ENCODE data around the gene RIPOR2.

DNA sequence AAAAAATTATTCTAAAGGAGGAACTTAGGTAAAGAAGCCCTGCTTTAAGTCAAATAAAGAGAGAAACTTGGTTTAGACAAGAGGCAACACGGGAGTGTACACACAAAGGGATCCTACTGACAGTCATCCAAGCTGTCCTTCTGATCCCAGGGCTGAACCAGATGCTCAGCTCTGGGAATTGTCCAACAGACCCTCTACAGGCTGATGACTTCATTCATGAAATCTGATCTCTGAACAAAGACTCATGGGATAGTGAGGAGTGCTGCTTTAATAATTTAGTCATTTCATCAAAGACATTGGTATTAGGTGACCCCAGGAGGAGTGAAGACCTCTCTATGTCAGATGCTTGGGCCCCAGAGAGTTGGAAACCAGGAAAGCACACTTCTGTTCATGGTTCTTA, 71.4 kb downstream of the RIPOR2 start:
- no peak for TF ChIP-seq EZH2 (IDR thresholded peaks at IDR 0.05; ENCODE audit: low read depth, unreplicated experiment)
- no peak for TF ChIP-seq POLR2AphosphoS5 (IDR thresholded peaks at IDR 0.05; ENCODE audit: low read depth)
- TF ChIP-seq, protein P1, sequence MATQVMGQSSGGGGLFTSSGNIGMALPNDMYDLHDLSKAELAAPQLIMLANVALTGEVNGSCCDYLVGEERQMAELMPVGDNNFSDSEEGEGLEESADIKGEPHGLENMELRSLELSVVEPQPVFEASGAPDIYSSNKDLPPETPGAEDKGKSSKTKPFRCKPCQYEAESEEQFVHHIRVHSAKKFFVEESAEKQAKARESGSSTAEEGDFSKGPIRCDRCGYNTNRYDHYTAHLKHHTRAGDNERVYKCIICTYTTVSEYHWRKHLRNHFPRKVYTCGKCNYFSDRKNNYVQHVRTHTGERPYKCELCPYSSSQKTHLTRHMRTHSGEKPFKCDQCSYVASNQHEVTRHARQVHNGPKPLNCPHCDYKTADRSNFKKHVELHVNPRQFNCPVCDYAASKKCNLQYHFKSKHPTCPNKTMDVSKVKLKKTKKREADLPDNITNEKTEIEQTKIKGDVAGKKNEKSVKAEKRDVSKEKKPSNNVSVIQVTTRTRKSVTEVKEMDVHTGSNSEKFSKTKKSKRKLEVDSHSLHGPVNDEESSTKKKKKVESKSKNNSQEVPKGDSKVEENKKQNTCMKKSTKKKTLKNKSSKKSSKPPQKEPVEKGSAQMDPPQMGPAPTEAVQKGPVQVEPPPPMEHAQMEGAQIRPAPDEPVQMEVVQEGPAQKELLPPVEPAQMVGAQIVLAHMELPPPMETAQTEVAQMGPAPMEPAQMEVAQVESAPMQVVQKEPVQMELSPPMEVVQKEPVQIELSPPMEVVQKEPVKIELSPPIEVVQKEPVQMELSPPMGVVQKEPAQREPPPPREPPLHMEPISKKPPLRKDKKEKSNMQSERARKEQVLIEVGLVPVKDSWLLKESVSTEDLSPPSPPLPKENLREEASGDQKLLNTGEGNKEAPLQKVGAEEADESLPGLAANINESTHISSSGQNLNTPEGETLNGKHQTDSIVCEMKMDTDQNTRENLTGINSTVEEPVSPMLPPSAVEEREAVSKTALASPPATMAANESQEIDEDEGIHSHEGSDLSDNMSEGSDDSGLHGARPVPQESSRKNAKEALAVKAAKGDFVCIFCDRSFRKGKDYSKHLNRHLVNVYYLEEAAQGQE (IDR thresholded peaks at IDR 0.05; ENCODE audit: unreplicated experiment): no peak
- TF ChIP-seq, protein P2, sequence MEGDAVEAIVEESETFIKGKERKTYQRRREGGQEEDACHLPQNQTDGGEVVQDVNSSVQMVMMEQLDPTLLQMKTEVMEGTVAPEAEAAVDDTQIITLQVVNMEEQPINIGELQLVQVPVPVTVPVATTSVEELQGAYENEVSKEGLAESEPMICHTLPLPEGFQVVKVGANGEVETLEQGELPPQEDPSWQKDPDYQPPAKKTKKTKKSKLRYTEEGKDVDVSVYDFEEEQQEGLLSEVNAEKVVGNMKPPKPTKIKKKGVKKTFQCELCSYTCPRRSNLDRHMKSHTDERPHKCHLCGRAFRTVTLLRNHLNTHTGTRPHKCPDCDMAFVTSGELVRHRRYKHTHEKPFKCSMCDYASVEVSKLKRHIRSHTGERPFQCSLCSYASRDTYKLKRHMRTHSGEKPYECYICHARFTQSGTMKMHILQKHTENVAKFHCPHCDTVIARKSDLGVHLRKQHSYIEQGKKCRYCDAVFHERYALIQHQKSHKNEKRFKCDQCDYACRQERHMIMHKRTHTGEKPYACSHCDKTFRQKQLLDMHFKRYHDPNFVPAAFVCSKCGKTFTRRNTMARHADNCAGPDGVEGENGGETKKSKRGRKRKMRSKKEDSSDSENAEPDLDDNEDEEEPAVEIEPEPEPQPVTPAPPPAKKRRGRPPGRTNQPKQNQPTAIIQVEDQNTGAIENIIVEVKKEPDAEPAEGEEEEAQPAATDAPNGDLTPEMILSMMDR (conservative IDR thresholded peaks at IDR 0.05; ENCODE audit: low read depth in 2 of 2): no peak
- TF ChIP-seq CREB1 (CRISPR knock-in tag; IDR thresholded peaks at IDR 0.05; ENCODE audit: low read depth): no peak
- TF ChIP-seq EZH2phosphoT487 (IDR thresholded peaks at IDR 0.05; ENCODE audit: unreplicated experiment): no peak
- TF ChIP-seq, protein P3, sequence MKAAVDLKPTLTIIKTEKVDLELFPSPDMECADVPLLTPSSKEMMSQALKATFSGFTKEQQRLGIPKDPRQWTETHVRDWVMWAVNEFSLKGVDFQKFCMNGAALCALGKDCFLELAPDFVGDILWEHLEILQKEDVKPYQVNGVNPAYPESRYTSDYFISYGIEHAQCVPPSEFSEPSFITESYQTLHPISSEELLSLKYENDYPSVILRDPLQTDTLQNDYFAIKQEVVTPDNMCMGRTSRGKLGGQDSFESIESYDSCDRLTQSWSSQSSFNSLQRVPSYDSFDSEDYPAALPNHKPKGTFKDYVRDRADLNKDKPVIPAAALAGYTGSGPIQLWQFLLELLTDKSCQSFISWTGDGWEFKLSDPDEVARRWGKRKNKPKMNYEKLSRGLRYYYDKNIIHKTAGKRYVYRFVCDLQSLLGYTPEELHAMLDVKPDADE (IDR thresholded peaks at IDR 0.05): no peak
- TF ChIP-seq JUNB (IDR thresholded peaks at IDR 0.05; ENCODE audit: unreplicated experiment): no peak
- TF ChIP-seq ZNF331 (CRISPR knock-in tag; IDR thresholded peaks at IDR 0.05; ENCODE audit: low read depth): no peak

Data from GM23338 (cell line).